GM10847 (cell line): ENCODE results near the gene MID1.

Source experiments
- POLR2A ChIP-seq: IDR thresholded peaks from 2 replicates; pipeline ENCODE4 v1.6.1; 2011; ENCODE audit not compliant: insufficient read length; ENCODE audit errors: extremely low read depth

The MID1 gene

GRCh38 chrX:10597871-10598270 is 22.5 kb downstream of the MID1 start:
- no peak for TF ChIP-seq POLR2A

- TF ChIP-seq POLR2A: no peak
Observed at GRCh38 chrX:10591363-10592335, 28.7 kb downstream of the MID1 start.

- no peak for TF ChIP-seq POLR2A
Observed at GRCh38 chrX:10589098-10589497, 31.3 kb downstream of the MID1 start.

GRCh38 chrX:10582945-10583344 is 37.4 kb downstream of the MID1 start:
- no peak for TF ChIP-seq POLR2A

- no peak for TF ChIP-seq POLR2A
Observed at GRCh38 chrX:10582215-10582733, 38.1 kb downstream of the MID1 start.

GRCh38 chrX:10579112-10580011 is 41.0 kb downstream of the MID1 start:
- TF ChIP-seq POLR2A: no peak

GRCh38 chrX:10578527-10578926 is 41.9 kb downstream of the MID1 start:
- TF ChIP-seq POLR2A: no peak

- no peak for TF ChIP-seq POLR2A
Observed at GRCh38 chrX:10577853-10578252, 42.5 kb downstream of the MID1 start.

- TF ChIP-seq POLR2A: no peak
Observed at GRCh38 chrX:10576777-10577447, 43.5 kb downstream of the MID1 start.

GRCh38 chrX:10576186-10576585 is 44.2 kb downstream of the MID1 start:
- no peak for TF ChIP-seq POLR2A

GRCh38 chrX:10574663-10575062 is 45.7 kb downstream of the MID1 start:
- no peak for TF ChIP-seq POLR2A

- TF ChIP-seq POLR2A: no peak
Observed at GRCh38 chrX:10571260-10571659, 49.1 kb downstream of the MID1 start.

GRCh38 chrX:10570601-10571000 is 49.8 kb downstream of the MID1 start:
- TF ChIP-seq POLR2A: no peak

- no peak for TF ChIP-seq POLR2A
Observed at GRCh38 chrX:10569946-10570345, 50.4 kb downstream of the MID1 start.

- no peak for TF ChIP-seq POLR2A
Observed at GRCh38 chrX:10568428-10568827, 52.0 kb downstream of the MID1 start.
